ENCODE measurements around the gene RRP15.

RRP15 gene

GRCh38 chr1:218332416-218332815, 47.3 kb downstream of the RRP15 start:
- TF ChIP-seq REST (IDR thresholded peaks at IDR 0.05; ENCODE audit: insufficient read depth in 1 of 2, low read depth in 2 of 2, low read length in 2 of 2): no peak
- no peak for TF ChIP-seq SIN3A (IDR thresholded peaks at IDR 0.05; ENCODE audit: borderline replicate concordance, insufficient read depth, low read length)
- TF ChIP-seq POLR2AphosphoS5 (IDR thresholded peaks at IDR 0.05; ENCODE audit: low read depth, low read length): no peak
- TF ChIP-seq FOXP2 (optimal IDR thresholded peaks at IDR 0.05; ENCODE audit: borderline replicate concordance, extremely low read depth, extremely low read length, insufficient read depth): no peak
- TF ChIP-seq TAF1 (IDR thresholded peaks at IDR 0.05; ENCODE audit: borderline replicate concordance, insufficient read depth, low read length): no peak

GRCh38 chr1:218336328-218336727, 51.2 kb downstream of the RRP15 start:
- TF ChIP-seq FOXP2 (optimal IDR thresholded peaks at IDR 0.05; ENCODE audit: borderline replicate concordance, extremely low read depth, extremely low read length, insufficient read depth) (peak; percentile 39), SIN3A (IDR thresholded peaks at IDR 0.05; ENCODE audit: borderline replicate concordance, insufficient read depth, low read length) (no peak)

GRCh38 chr1:218339267-218339831, 54.3 kb downstream of the RRP15 start:
- TF ChIP-seq FOXP2 (optimal IDR thresholded peaks at IDR 0.05; ENCODE audit: borderline replicate concordance, extremely low read depth, extremely low read length, insufficient read depth) (no peak), SIN3A (IDR thresholded peaks at IDR 0.05; ENCODE audit: borderline replicate concordance, insufficient read depth, low read length) (no peak), REST (IDR thresholded peaks at IDR 0.05; ENCODE audit: insufficient read depth in 1 of 2, low read depth in 2 of 2, low read length in 2 of 2) (no peak), TAF1 (IDR thresholded peaks at IDR 0.05; ENCODE audit: borderline replicate concordance, insufficient read depth, low read length) (no peak), POLR2AphosphoS5 (IDR thresholded peaks at IDR 0.05; ENCODE audit: low read depth, low read length) (no peak)

- TF ChIP-seq SIN3A (IDR thresholded peaks at IDR 0.05; ENCODE audit: borderline replicate concordance, insufficient read depth, low read length) (no peak), REST (IDR thresholded peaks at IDR 0.05; ENCODE audit: insufficient read depth in 1 of 2, low read depth in 2 of 2, low read length in 2 of 2) (no peak), TAF1 (IDR thresholded peaks at IDR 0.05; ENCODE audit: borderline replicate concordance, insufficient read depth, low read length) (no peak), POLR2AphosphoS5 (IDR thresholded peaks at IDR 0.05; ENCODE audit: low read depth, low read length) (no peak), FOXP2 (optimal IDR thresholded peaks at IDR 0.05; ENCODE audit: borderline replicate concordance, extremely low read depth, extremely low read length, insufficient read depth) (no peak)
Observed at GRCh38 chr1:218341325-218341724, 56.2 kb downstream of the RRP15 start.

- TF ChIP-seq POLR2AphosphoS5 (IDR thresholded peaks at IDR 0.05; ENCODE audit: low read depth, low read length) (no peak), REST (IDR thresholded peaks at IDR 0.05; ENCODE audit: insufficient read depth in 1 of 2, low read depth in 2 of 2, low read length in 2 of 2) (no peak), SIN3A (IDR thresholded peaks at IDR 0.05; ENCODE audit: borderline replicate concordance, insufficient read depth, low read length) (no peak), TAF1 (IDR thresholded peaks at IDR 0.05; ENCODE audit: borderline replicate concordance, insufficient read depth, low read length) (no peak), FOXP2 (optimal IDR thresholded peaks at IDR 0.05; ENCODE audit: borderline replicate concordance, extremely low read depth, extremely low read length, insufficient read depth) (no peak)
Observed at GRCh38 chr1:218342091-218342490, 57.0 kb downstream of the RRP15 start.

Measured in PFSK-1 (cell line).